Ramos (cell line): ENCODE measurements around the gene DTWD2.

Source experiments
- in situ Hi-C: fragments of 300-500 bp; cut with MboI; formaldehyde crosslinking; loops from one replicate; pipeline ENCODE4 v1.14.3; 2022; ENCODE audit warnings: low sequenced_read_pairs; ENCODE audit not compliant: unreplicated experiment

Gene DTWD2

DNA sequence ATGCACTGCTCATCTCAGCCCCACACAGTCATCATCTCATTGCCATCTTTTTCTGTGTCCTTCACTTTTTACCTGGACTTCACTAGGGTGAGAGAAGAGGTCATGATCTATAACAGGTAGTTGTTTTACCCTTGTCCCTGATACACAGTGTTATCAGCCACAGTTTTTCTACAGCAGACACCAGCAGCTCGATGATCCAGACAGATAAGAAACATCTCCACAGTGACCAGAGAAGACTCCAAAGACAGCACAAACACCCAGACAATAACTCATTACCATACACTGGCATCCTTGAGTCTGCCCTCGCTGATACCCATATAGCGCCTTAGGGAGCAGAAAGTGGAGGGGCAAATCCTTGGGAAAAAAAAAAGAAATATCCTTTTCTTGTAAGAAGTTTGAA is 194.1 kb downstream of the DTWD2 start:
- in situ Hi-C loops, result no loop called here

GRCh38 chr5:118793652-118794051 is 194.7 kb downstream of the DTWD2 start:
- in situ Hi-C loops, result no loop called here

GRCh38 chr5:118793091-118793490 is 195.3 kb downstream of the DTWD2 start:
- in situ Hi-C loops, result no loop called here

DNA sequence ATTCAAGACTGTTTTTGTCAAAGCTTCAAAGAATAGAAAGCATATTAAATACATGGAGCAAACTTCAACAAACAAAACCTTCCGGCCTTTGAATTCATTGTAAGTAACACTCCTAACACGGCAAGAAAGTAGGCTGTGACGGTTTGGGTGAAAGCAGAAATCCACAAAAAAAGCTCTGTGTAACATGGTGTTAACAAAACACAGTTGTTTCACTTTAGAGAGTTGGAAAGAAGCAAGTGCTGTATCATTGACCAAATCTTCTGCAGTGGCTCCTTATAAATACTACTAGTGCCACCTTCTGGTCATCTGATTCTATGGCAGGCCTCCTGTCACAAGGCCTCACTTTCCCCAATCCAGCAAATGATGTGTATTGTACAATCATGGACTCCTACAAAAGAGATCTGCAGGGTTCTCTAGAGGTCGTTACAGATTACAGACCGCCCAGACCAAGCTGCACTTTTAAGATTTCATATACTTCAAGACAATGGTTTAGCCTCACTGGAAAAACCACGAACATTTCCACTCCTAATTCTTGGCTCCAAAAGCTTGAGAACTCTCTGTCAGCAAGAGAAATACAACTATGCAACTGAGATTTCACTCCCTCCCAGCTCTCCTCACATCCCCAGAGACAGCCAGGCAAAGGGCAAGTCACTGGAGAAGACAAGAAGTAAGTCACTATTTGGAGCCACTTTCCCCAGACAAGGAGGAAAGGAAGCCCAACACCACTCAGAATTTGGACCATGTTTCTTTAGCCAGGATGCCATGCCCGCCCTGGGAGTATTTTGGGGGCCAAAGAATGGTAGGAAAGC is 196.2 kb downstream of the DTWD2 start:
- in situ Hi-C loops, result no loop called here

DNA sequence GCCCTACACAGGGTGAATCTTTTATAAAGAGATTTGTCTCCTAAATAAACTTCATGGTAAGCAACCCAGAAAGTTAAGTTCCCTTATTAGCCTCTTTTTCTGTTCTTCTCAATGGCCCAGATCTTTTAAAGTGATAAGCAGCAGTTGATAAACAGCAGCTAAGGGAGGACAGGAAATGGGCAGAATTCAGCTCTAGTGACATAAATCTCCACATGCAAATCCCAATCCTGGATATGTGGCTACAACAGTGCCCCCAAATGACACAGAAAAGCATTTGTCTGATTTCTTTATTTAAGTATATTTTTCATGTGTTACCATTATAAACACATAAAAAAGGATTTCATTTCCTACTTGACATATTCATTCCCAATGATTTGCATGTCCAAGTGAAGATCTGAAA is 199.0 kb downstream of the DTWD2 start:
- in situ Hi-C loops, result no loop called here

DNA sequence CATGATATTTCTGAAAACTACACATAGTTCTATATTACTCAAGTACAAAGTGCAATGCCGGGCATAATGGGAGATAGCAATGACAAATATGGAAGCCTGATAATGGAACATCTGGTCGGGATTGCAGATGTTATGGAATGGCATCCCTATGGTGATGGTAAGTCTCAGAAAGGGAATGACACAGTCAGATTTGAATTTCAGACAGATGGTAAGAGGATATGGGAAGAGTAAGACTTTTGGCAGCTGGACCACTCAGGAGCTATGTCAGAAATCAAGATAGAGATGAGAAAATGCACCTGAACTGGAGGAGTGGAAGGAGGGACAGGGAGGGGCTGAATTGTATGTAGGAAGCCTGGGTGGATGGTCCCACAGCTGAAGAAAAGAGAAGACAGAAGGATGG is 200.0 kb downstream of the DTWD2 start:
- in situ Hi-C loops, result no loop called here
